Sigmoid colon (tissue), 7 donors: ENCODE measurements around the gene ASIP. TPM values are rescaled to one million over a fixed set of nuclear protein-coding genes. Genes with fewer than 3 reads are reported as not detected.

Experiments used
- DNase-seq: peaks from one replicate; pipeline ENCODE4 v3.0.0-alpha.2; 2019
- H3K27ac ChIP-seq, 4 donors: fragments of 200-600 bp; sonication (generic); one replicate each; pipeline ENCODE4 v1.5.1; 2016 to 2019; ENCODE audit warnings: mild to moderate bottlenecking in 1 of 4
- H3K27me3 ChIP-seq, 3 donors: fragments of 200-600 bp; sonication (generic); one replicate each; pipeline ENCODE4 v1.5.1; 2019; ENCODE audit warnings: mild to moderate bottlenecking in 1 of 3
- H3K36me3 ChIP-seq, 4 donors: fragments of 200-600 bp; sonication (generic); one replicate each; pipeline ENCODE4 v1.5.1; 2016 to 2019
- H3K4me1 ChIP-seq, 4 donors: fragments of 200-600 bp; sonication (generic); one replicate each; pipeline ENCODE4 v1.5.1; 2017 to 2019
- H3K4me3 ChIP-seq, 4 donors: fragments of 200-600 bp; sonication (generic); one replicate each; pipeline ENCODE4 v1.5.1; 2017 to 2019; ENCODE audit warnings: mild to moderate bottlenecking in 2 of 4, moderate library complexity in 1 of 4
- H3K9me3 ChIP-seq, 4 donors: fragments of 200-600 bp in 3 of 4; sonication (generic) in 3 of 4; one replicate each; pipeline versions ENCODE4 v1.5.1 to v1.6.1; 2013 to 2019
- CTCF ChIP-seq, 4 experiments: fragments of 450-650 bp in 3 of 4; fragments of 200-600 bp in 1 of 4; IDR thresholded peaks; one replicate each; pipeline ENCODE4 v1.5.1; 2016 to 2019; ENCODE audit warnings: antibody characterized with exemption in 4 of 4, mild to moderate bottlenecking in 3 of 4, moderate library complexity in 2 of 4
- EP300 ChIP-seq, 4 donors: sonication (generic); formaldehyde crosslinking; IDR thresholded peaks; one replicate each; pipeline ENCODE4 v1.6.1; 2017; ENCODE audit warnings: antibody characterized with exemption in 4 of 4
- POLR2A ChIP-seq, 2 donors: fragments of 450-650 bp; IDR thresholded peaks; one replicate each; pipeline ENCODE4 v1.6.1; 2016; ENCODE audit warnings: antibody characterized with exemption in 2 of 2, mild to moderate bottlenecking in 2 of 2, moderate library complexity in 2 of 2
- POLR2AphosphoS5 ChIP-seq, 4 donors: sonication (generic); formaldehyde crosslinking; IDR thresholded peaks; one replicate each; pipeline ENCODE4 v1.6.1; 2017; ENCODE audit warnings: antibody characterized with exemption in 4 of 4
- WGBS, 2 donors: extraction: QIAGEN DNeasy Blood & Tissue Kit; methylation state at CpG; one replicate each; pipeline ENCODE4 v1.1.7; 2013; 5-methylcytosine and 5-hydroxymethylcytosine counted together
- intact Hi-C: fragments of 100-400 bp; cut with DNase I; formaldehyde crosslinking; loops from one replicate; pipeline ENCODE4 v1.15.1; 2023
- polyA plus RNA-seq, 3 donors: library from polyadenylated mRNA; stranded (reverse); fragments of 200-250 nt; gene quantifications; one replicate each; pipeline ENCODE4 v1.2.3, GENCODE V29; 2013
- total RNA-seq, 4 donors: library from RNA; depleted of rRNA; stranded (reverse); fragments of >200 nt; gene quantifications; one replicate each; pipeline ENCODE4 v1.1.0, GENCODE V29; 2016
- donor health status: healthy with polysubstance abuse.
- donor health status: Bipolar disorder and iron deficiency.
- donor health status: healthy.

ASIP gene
- total and polyA plus RNA-seq, 7 donors: 0.38 to 0.99 TPM; not detected in 5

GRCh38 chr20:34271956-34272355, 30.7 kb downstream of the ASIP start:
- TF ChIP-seq POLR2AphosphoS5 (IDR thresholded peaks at IDR 0.05): no peak
- no peak for TF ChIP-seq POLR2A (IDR thresholded peaks at IDR 0.05)
- no peak for TF ChIP-seq CTCF (IDR thresholded peaks at IDR 0.05)
- TF ChIP-seq EP300 (IDR thresholded peaks at IDR 0.05): no peak
- DNase-seq: no peak
- Histone ChIP-seq H3K4me3 (no peak overlapping the region), H3K9me3 (no peaks in the 10 kb centered on the region), H3K27ac (no peak overlapping the region), H3K27me3 (peaks cover 0 to 18% (median 0%) of the 10 kb centered on the region in 3 donors), H3K4me1 (peaks cover 0 to 12% (median 11%) of the 10 kb centered on the region in 4 donors), H3K36me3 (peaks cover 0 to 11% (median 4%) of the 10 kb centered on the region in 4 donors)
- intact Hi-C loops: no loop called here
- WGBS, 2 donors: 92 to 97% methylated on average over 2 of the region's 2 CpGs

GRCh38 chr20:34274694-34275093, 33.5 kb downstream of the ASIP start:
- Histone ChIP-seq H3K36me3 (peaks cover 0 to 26% (median 4%) of the 10 kb centered on the region in 4 donors), H3K4me3 (no peak overlapping the region), H3K27me3 (no peaks in the 10 kb centered on the region), H3K9me3 (no peaks in the 10 kb centered on the region), H3K4me1 (no peaks in the 10 kb centered on the region), H3K27ac (no peak overlapping the region)
- no peak for DNase-seq
- intact Hi-C loops: no loop called here
- TF ChIP-seq POLR2AphosphoS5 (IDR thresholded peaks at IDR 0.05) (no peak), POLR2A (IDR thresholded peaks at IDR 0.05) (no peak), EP300 (IDR thresholded peaks at IDR 0.05) (no peak), CTCF (IDR thresholded peaks at IDR 0.05) (no peak)
- WGBS, 2 donors: 97 to 98% methylated on average over 7 of the region's 7 CpGs

GRCh38 chr20:34281177-34281576, 40.0 kb downstream of the ASIP start:
- no peaks in the 10 kb centered on the region for H3K4me1 ChIP-seq
- TF ChIP-seq EP300 (IDR thresholded peaks at IDR 0.05) (no peak), CTCF (IDR thresholded peaks at IDR 0.05) (no peak), POLR2A (IDR thresholded peaks at IDR 0.05) (no peak), POLR2AphosphoS5 (IDR thresholded peaks at IDR 0.05) (no peak)
- no peak overlapping the region for H3K4me3 ChIP-seq
- 91 to 93% methylated on average over 3 of the region's 3 CpGs for WGBS, 2 donors
- no peaks in the 10 kb centered on the region for H3K9me3 ChIP-seq
- peaks cover 0 to 83% (median 42%) of the 10 kb centered on the region in 4 donors for H3K36me3 ChIP-seq
- no peaks in the 10 kb centered on the region for H3K27me3 ChIP-seq
- intact Hi-C loops: no loop called here
- H3K27ac ChIP-seq: no peak overlapping the region
- DNase-seq: no peak

GRCh38 chr20:34282041-34282440, 40.8 kb downstream of the ASIP start:
- Histone ChIP-seq H3K27me3 (no peaks in the 10 kb centered on the region), H3K9me3 (no peaks in the 10 kb centered on the region), H3K27ac (no peak overlapping the region), H3K4me3 (no peak overlapping the region), H3K4me1 (no peaks in the 10 kb centered on the region), H3K36me3 (peaks cover 0 to 83% (median 42%) of the 10 kb centered on the region in 4 donors)
- WGBS, 2 donors: 86 to 95% methylated on average over 4 of the region's 4 CpGs
- no peak for TF ChIP-seq CTCF (IDR thresholded peaks at IDR 0.05)
- TF ChIP-seq POLR2AphosphoS5 (IDR thresholded peaks at IDR 0.05): no peak
- TF ChIP-seq POLR2A (IDR thresholded peaks at IDR 0.05): no peak
- no peak for TF ChIP-seq EP300 (IDR thresholded peaks at IDR 0.05)
- no peak for DNase-seq
- intact Hi-C loops: no loop called here

- no peak for TF ChIP-seq CTCF (IDR thresholded peaks at IDR 0.05)
- TF ChIP-seq POLR2AphosphoS5 (IDR thresholded peaks at IDR 0.05): no peak
- TF ChIP-seq EP300 (IDR thresholded peaks at IDR 0.05): no peak
- no peak for TF ChIP-seq POLR2A (IDR thresholded peaks at IDR 0.05)
Observed at GRCh38 chr20:34283844-34284243, 42.6 kb downstream of the ASIP start.

More at GRCh38 chr20:34283844-34284243, 42.6 kb downstream of the ASIP start:
- 93 to 96% methylated on average over 1 of the region's 1 CpG for WGBS, 2 donors
- Histone ChIP-seq H3K9me3 (no peaks in the 10 kb centered on the region), H3K27me3 (no peaks in the 10 kb centered on the region), H3K4me1 (no peaks in the 10 kb centered on the region), H3K4me3 (no peak overlapping the region), H3K27ac (no peak overlapping the region), H3K36me3 (peaks cover 0 to 86% (median 48%) of the 10 kb centered on the region in 4 donors)
- intact Hi-C loops: no loop called here
- no peak for DNase-seq
